Measurements from ENCODE around the gene CNPPD1. TPM values are rescaled to one million over a fixed set of nuclear protein-coding genes. Genes with fewer than 3 reads are reported as not detected.

Gene CNPPD1
- total and polyA plus RNA-seq, 5 donors = 40.0 to 53.1 (median 45.1) TPM

DNA sequence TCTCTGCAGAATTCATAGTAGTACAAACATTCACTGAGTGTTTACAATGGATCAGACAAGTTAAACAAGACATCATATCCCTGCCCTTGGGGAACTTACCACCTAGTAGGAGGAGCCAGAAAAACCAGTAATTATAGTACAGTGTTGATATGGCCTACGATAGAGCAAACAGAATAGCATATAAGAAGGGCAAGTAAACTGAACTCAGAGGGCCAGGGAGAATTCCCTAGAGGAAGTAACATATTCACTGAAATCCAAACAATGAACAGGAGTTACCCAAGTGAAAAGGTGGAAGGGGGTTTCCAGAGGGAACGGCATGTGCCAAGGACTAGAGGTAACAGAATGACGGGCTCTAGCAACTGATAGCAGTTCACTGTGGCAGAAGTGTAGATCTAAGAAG is 50.2 kb downstream of the CNPPD1 start:
- Histone ChIP-seq H3K4me3 (ENCODE audit: low read length) (no peak overlapping the region), H3K9me3 (ENCODE audit: control insufficient read depth, low read length) (no peaks in the 10 kb centered on the region), H3K4me1 (ENCODE audit: control insufficient read depth, insufficient read depth, low read length) (peaks cover 17% of the 10 kb centered on the region), H3K27ac (ENCODE audit: low read length) (no peak overlapping the region), H3K27me3 (ENCODE audit: control insufficient read depth, insufficient read depth) (no peaks in the 10 kb centered on the region)
- intact Hi-C loops (cut with DNase I) = no loop called here
- ATAC-seq (no peak), DNase-seq (peak in 1 of 3 donors; percentile 12)
- 71% methylated on average over 3 of the region's 3 CpGs for WGBS

DNA sequence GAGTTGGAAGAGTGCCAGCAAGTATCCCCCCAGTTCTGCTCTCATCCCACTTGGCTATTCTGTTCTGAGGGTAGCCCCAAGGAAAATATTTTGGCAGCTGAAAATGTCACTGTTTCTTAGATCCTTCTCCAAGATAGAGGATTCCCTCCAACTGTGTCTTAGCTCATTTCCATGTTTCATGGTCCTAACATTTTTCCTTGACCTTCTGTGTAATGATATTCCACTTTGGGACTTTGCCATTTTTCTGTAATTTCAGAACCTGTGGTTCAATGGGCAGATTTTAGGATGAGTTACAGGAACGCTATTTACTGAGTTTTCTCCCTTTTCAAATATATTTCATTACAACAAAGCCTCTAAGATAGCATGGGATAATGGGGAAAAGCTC is 50.8 kb downstream of the CNPPD1 start:
- H3K9me3 ChIP-seq (ENCODE audit: control insufficient read depth, low read length) = no peaks in the 10 kb centered on the region
- DNase-seq = no peak
- no peak overlapping the region for H3K27ac ChIP-seq (ENCODE audit: low read length)
- intact Hi-C loops (cut with DNase I) = no loop called here
- 86% methylated on average over 1 of the region's 1 CpG for WGBS
- H3K4me3 ChIP-seq (ENCODE audit: low read length) = no peak overlapping the region
- no peak for ATAC-seq
- no peaks in the 10 kb centered on the region for H3K27me3 ChIP-seq (ENCODE audit: control insufficient read depth, insufficient read depth)
- H3K4me1 ChIP-seq (ENCODE audit: control insufficient read depth, insufficient read depth, low read length) = peaks cover 17% of the 10 kb centered on the region

DNA sequence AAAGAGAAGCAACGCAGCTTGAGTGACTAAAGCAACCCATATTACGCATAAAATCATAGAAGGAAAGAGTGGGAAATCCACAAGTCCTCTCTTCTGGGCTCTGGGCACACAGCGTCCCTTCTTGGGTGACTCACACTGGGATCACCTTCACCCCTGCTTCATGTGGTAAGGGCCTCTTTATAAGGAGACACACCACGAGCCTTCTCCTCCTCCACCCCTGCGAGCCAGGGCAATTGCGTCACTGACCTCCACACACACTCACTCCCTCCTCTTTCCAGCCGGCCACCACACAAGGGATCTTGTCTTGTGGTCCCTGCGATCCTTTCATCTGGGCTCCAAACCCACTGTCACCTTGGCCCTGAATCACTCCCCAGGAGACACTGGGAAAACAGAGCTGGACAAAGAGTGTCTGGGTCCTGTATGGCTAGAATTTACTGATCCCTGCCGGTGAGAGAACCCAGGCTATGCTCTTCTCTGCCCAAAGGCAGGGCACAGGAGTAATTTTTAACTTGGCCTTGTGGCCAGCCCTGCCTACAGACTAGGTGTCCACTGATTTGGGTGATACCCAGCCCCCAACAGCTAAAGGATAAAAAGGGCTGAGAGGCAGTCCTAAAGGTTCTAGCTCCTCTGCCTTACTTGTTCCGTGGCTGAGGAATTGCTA is 51.4 kb downstream of the CNPPD1 start:
- no peaks in the 10 kb centered on the region for H3K9me3 ChIP-seq (ENCODE audit: control insufficient read depth, low read length)
- intact Hi-C loops (cut with DNase I) = no loop called here
- ATAC-seq = peak; percentile 69 to 72
- WGBS = 77% methylated on average over 10 of the region's 10 CpGs
- no peak overlapping the region for H3K27ac ChIP-seq (ENCODE audit: low read length)
- H3K27me3 ChIP-seq (ENCODE audit: control insufficient read depth, insufficient read depth) = no peaks in the 10 kb centered on the region
- H3K4me3 ChIP-seq (ENCODE audit: low read length) = no peak overlapping the region
- peak; percentile 73 to 81 (median 74) for DNase-seq
- peaks cover 17% of the 10 kb centered on the region for H3K4me1 ChIP-seq (ENCODE audit: control insufficient read depth, insufficient read depth, low read length)

DNA sequence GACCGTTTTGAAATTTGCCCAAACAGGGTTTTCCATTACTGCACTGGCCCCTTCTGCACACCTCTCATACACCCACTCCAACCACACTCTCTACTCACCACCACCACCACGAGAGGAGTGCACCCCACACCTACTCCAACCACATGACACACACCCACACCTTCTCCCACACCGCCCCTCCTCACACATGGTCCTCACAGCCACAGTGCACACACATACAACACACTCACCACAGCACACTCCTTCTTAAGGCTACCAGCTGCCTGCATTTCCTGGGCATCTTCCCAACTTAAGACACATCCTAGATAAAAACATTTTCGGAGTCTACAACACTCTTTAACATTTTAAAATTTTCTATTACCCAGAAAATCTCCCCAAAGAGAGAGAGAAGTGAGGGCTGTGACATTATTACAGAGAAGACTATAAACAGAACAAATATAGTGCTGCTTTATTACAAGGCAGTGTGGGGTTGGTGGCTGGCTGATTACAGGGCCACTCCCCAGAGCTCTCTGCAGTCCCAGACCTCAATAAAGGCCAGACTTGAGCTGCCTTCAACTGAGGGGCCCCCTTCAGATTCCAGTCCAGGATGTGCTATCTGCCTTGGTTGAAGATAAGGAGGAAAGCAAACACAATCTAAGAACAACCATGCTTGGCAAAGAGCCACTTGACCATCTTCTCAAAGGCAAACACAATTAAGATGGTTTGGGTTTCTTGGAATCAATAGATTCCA is 52.2 kb downstream of the CNPPD1 start:
- no peaks in the 10 kb centered on the region for H3K27me3 ChIP-seq (ENCODE audit: control insufficient read depth, insufficient read depth)
- ATAC-seq = peak; percentile 59 to 68
- H3K4me3 ChIP-seq (ENCODE audit: low read length) = no peak overlapping the region
- peak in 1 of 3 donors; percentile 56 for DNase-seq
- intact Hi-C loops (cut with DNase I) = loop anchor here in 1 of 4 donors (5.0 kb wide), 1 partner anchor 67 kb away; no protein-coding TSS in a partner anchor
- H3K4me1 ChIP-seq (ENCODE audit: control insufficient read depth, insufficient read depth, low read length) = peaks cover 17% of the 10 kb centered on the region
- no peaks in the 10 kb centered on the region for H3K9me3 ChIP-seq (ENCODE audit: control insufficient read depth, low read length)
- WGBS = 56% methylated on average over 4 of the region's 4 CpGs
- no peak overlapping the region for H3K27ac ChIP-seq (ENCODE audit: low read length)

DNA sequence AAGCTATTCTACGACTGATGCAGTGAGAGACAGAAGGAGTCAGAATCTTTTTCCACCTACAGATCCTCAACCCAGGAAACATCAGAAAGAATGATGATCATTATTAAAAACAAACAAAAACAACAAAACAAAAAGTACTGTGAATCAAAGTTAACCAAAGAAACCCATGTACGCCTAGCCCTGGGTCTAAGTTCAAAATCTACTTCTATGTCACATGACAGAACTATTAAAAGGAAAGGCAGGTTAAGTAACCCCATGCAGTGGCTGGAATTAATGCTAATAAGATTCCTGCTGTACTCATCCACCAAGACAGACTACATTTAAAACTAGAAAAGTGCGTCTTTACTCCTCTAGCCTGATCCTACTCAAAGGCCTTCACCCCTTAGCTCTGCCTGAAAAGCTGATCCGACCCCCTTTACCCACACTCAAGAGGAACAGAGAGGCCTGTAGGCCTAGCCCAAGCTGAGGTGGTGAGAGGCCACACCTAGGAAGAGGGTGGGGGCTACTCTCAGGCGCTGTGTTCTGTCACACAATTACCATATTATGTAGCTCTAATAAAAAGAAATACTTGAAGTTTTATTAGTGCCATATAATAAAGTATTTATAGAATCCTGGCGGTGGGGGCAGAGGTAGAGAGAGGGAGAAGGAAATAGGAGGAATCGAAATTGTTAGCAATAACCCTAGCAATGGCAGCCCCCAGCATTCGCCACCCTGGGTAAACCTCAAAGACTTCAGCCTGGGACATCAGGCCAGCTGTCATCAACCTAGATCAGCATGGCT is 53.2 kb downstream of the CNPPD1 start:
- WGBS = 90% methylated on average over 8 of the region's 8 CpGs
- ATAC-seq (no peak), DNase-seq (no peak)
- Histone ChIP-seq H3K27me3 (ENCODE audit: control insufficient read depth, insufficient read depth) (no peaks in the 10 kb centered on the region), H3K4me1 (ENCODE audit: control insufficient read depth, insufficient read depth, low read length) (peaks cover 17% of the 10 kb centered on the region), H3K27ac (ENCODE audit: low read length) (no peak overlapping the region), H3K9me3 (ENCODE audit: control insufficient read depth, low read length) (no peaks in the 10 kb centered on the region), H3K4me3 (ENCODE audit: low read length) (no peak overlapping the region)
- intact Hi-C loops (cut with DNase I) = loop anchor here in 1 of 4 donors (5.0 kb wide), 1 partner anchor 66 kb away; no protein-coding TSS in a partner anchor

DNA sequence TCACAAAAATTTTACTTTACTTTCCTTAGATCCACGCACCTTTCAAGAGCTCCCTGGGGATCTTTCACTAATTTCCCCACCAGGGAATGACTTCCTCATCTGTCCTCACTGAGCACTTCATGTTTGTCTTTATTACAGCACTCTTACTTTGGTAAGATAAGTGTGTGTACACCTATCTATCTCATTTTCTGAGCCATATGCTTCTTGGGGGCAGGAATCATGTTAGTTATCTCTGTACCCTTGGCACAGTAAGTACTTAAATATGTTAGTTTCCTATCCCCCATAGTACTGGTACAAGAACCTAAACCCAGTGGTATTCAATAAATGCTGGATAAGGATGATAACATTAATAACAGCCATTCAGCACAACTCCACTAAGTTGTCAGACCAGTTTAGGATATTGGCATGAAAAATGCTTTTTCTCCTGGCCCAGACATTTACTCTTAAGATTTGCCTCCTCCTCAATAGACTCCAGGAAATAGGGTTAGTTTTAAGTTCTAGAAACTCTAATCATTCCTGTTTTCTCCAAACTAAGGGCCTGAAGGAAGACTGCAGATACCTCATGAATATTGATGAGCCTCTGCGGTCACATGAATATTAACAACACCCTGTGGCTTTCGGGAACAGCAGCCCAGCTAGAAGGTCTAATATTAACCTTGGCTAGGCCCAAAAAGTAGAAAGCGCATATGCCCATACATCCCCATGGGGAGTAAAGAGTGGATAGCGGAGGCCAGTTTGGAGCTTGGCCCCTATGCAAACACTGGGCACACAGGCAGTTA is 54.3 kb downstream of the CNPPD1 start:
- no peak overlapping the region for H3K4me3 ChIP-seq (ENCODE audit: low read length)
- WGBS = 88% methylated on average over 5 of the region's 5 CpGs
- H3K4me1 ChIP-seq (ENCODE audit: control insufficient read depth, insufficient read depth, low read length) = peaks cover 17% of the 10 kb centered on the region
- ATAC-seq (no peak), DNase-seq (no peak)
- H3K9me3 ChIP-seq (ENCODE audit: control insufficient read depth, low read length) = no peaks in the 10 kb centered on the region
- H3K27me3 ChIP-seq (ENCODE audit: control insufficient read depth, insufficient read depth) = no peaks in the 10 kb centered on the region
- no peak overlapping the region for H3K27ac ChIP-seq (ENCODE audit: low read length)
- intact Hi-C loops (cut with DNase I) = loop anchor here in 1 of 4 donors (5.0 kb wide), 1 partner anchor 65 kb away; no protein-coding TSS in a partner anchor

Other genes with a start within 250 kb of the CNPPD1 start
- gene CDK5R2, start 217.3 kb downstream of the CNPPD1 start, total RNA-seq = not detected
- gene CDK5R2, start 217.3 kb downstream of the CNPPD1 start, polyA plus RNA-seq = 0.09 TPM
- not detected for gene FEV, start 191.7 kb downstream of the CNPPD1 start, total RNA-seq
- not detected for gene FEV, start 191.7 kb downstream of the CNPPD1 start, polyA plus RNA-seq
- not detected for gene CRYBA2, start 183.5 kb downstream of the CNPPD1 start, total RNA-seq
- gene CRYBA2, start 183.5 kb downstream of the CNPPD1 start, polyA plus RNA-seq = not detected
- not detected for gene CFAP65, start 135.4 kb downstream of the CNPPD1 start, total RNA-seq
- gene CFAP65, start 135.4 kb downstream of the CNPPD1 start, polyA plus RNA-seq = not detected
- not detected for gene IHH, start 116.0 kb downstream of the CNPPD1 start, total RNA-seq
- 0.05 TPM for gene IHH, start 116.0 kb downstream of the CNPPD1 start, polyA plus RNA-seq
- 1 to 10 TPM; 5.4 to 9.4 (median 9.2) TPM for gene NHEJ1, start 16.1 kb downstream of the CNPPD1 start, total RNA-seq
- 5.6 TPM for gene NHEJ1, start 16.1 kb downstream of the CNPPD1 start, polyA plus RNA-seq
- under 1 TPM; 0.56 to 0.95 (median 0.57) TPM for gene SLC23A3, start 6.9 kb downstream of the CNPPD1 start, total RNA-seq
- gene SLC23A3, start 6.9 kb downstream of the CNPPD1 start, polyA plus RNA-seq = 0.59 TPM
- 10 to 100 TPM; 35.2 to 47.3 (median 40.2) TPM for gene RETREG2, start 1.4 kb upstream of the CNPPD1 start, total RNA-seq
- 22.0 TPM for gene RETREG2, start 1.4 kb upstream of the CNPPD1 start, polyA plus RNA-seq
- 10 to 100 TPM; 21.8 to 28.9 (median 22.8) TPM for gene ZFAND2B, start 29.9 kb upstream of the CNPPD1 start, total RNA-seq
- 23.9 TPM for gene ZFAND2B, start 29.9 kb upstream of the CNPPD1 start, polyA plus RNA-seq
- gene ABCB6, start 42.0 kb upstream of the CNPPD1 start, total RNA-seq = 10 to 100 TPM; 19.4 to 30.5 (median 23.5) TPM
- 23.4 TPM for gene ABCB6, start 42.0 kb upstream of the CNPPD1 start, polyA plus RNA-seq
- gene ATG9A, start 52.7 kb upstream of the CNPPD1 start, total RNA-seq = 10 to 100 TPM; 69.2 to 78.5 (median 77.3) TPM
- 43.1 TPM for gene ATG9A, start 52.7 kb upstream of the CNPPD1 start, polyA plus RNA-seq
- 10 to 100 TPM; 14.9 to 32.0 (median 27.2) TPM for gene ANKZF1, start 52.9 kb upstream of the CNPPD1 start, total RNA-seq
- gene ANKZF1, start 52.9 kb upstream of the CNPPD1 start, polyA plus RNA-seq = 20.1 TPM
- 1 to 10 TPM; 2.7 to 3.8 (median 3.3) TPM for gene GLB1L, start 68.5 kb upstream of the CNPPD1 start, total RNA-seq
- 3.1 TPM for gene GLB1L, start 68.5 kb upstream of the CNPPD1 start, polyA plus RNA-seq
- gene STK16, start 68.6 kb upstream of the CNPPD1 start, total RNA-seq = 10 to 100 TPM; 17.5 to 19.7 (median 19.3) TPM
- 22.2 TPM for gene STK16, start 68.6 kb upstream of the CNPPD1 start, polyA plus RNA-seq
- not detected for gene TUBA4B, start 76.3 kb upstream of the CNPPD1 start, total RNA-seq
- gene TUBA4B, start 76.3 kb upstream of the CNPPD1 start, polyA plus RNA-seq = not detected
- gene TUBA4A, start 77.0 kb upstream of the CNPPD1 start, total RNA-seq = 10 to 100 TPM; 27.6 to 88.6 (median 64.3) TPM
- gene TUBA4A, start 77.0 kb upstream of the CNPPD1 start, polyA plus RNA-seq = 131 TPM
- gene DNAJB2, start 102.4 kb upstream of the CNPPD1 start, total RNA-seq = 10 to 100 TPM; 43.9 to 78.7 (median 65.8) TPM
- gene DNAJB2, start 102.4 kb upstream of the CNPPD1 start, polyA plus RNA-seq = 57.5 TPM
- under 1 TPM in 1 of 4 donors, not detected in 3; 0.25 TPM for gene PTPRN, start 132.5 kb upstream of the CNPPD1 start, total RNA-seq
- gene PTPRN, start 132.5 kb upstream of the CNPPD1 start, polyA plus RNA-seq = 0.41 TPM
- gene RESP18, start 155.8 kb upstream of the CNPPD1 start, total RNA-seq = not detected
- not detected for gene RESP18, start 155.8 kb upstream of the CNPPD1 start, polyA plus RNA-seq
- gene DNPEP, start 211.0 kb upstream of the CNPPD1 start, total RNA-seq = 10 to 100 TPM; 42.2 to 58.8 (median 56.2) TPM
- gene DNPEP, start 211.0 kb upstream of the CNPPD1 start, polyA plus RNA-seq = 50.0 TPM
- gene DES, start 241.5 kb upstream of the CNPPD1 start, total RNA-seq = over 10,000 TPM in 1 of 4 donors, 1,000 to 10,000 TPM in 3; 6,970 to 10,932 (median 7,338) TPM
- gene DES, start 241.5 kb upstream of the CNPPD1 start, polyA plus RNA-seq = 9,146 TPM